ENCODE results near the gene RXRA.

The RXRA gene

DNA sequence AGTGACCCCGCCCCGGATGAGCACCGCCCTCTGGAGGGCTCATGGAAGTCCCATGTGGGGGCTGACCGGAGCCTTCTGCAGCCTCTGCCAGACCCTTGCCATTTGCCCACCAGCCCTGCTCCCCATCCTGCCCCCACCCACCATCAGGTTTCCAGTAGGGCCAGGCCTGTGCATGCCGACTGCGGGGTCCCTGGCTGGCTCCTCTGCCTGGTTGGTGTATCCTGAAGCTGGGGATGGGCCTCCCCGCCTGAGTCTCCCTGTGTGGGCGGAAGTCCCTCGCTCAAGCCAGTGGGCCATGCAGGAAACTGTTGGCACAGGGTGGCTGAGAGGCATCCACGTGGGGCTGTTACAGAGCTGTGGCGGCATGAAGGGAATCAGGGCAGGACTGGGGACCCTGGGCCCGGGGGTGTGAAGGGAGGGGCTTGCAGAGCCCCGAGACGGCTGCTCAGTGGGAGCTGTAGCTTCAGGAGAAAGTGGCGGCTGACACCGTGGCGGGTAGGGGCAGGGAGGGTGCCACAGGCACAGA lies 88.7 kb downstream of the RXRA start:
- DNase-seq (ENCODE audit: low read depth in 2 of 2) = no peak

DNA sequence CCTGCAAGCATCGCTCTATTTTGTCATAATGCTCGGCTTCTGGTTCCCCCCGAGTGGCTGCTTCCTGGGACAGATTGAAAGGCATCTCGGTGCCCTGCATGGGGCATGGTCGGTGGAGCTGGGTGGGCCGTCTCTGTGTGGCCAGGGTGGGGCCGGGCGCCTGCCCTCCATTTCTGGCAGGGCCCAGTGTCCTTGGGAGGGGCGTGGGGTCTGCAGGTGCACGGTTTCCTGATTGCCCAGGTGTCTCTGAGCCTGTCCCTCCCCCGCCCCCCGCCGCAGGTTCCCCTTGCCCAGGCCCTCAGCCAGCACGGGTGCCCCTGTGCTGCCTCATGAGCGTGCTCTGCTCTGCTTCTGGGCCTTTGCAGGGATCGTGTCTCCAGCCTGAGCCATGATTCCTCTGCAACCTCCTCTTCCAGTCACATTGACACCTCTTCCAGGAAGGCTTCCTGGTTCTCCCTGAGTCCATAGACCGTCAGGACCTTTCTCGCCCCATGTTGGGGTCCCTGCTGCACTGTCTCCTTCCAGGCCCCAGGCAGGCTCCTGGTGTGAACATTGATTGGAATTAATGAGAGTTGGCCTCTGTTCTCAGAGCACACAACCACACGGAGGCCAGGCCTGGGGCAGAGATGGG lies 90.2 kb downstream of the RXRA start:
- DNase-seq (ENCODE audit: low read depth in 2 of 2) = no peak

DNA sequence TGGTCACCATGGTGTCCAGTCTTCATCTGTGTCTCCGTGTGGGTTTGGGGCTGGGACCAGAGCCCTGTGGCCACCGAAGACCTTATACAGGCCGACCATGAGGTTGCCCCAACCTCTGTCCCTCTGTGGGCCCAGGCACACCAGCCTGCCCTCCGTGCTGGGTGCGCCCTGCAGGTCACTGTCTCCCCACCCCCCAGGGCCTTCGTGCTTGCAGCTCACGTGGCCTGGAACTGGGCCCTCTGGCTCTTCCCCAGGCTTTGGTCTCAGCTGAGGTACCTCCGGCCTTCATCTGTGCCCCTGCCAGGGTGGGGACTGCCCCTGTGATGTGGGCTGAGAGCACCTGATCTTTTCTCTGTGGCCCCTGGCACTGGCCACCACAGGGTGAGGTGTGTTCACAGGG lies 92.1 kb downstream of the RXRA start:
- DNase-seq (ENCODE audit: low read depth in 2 of 2) = no peak

DNA sequence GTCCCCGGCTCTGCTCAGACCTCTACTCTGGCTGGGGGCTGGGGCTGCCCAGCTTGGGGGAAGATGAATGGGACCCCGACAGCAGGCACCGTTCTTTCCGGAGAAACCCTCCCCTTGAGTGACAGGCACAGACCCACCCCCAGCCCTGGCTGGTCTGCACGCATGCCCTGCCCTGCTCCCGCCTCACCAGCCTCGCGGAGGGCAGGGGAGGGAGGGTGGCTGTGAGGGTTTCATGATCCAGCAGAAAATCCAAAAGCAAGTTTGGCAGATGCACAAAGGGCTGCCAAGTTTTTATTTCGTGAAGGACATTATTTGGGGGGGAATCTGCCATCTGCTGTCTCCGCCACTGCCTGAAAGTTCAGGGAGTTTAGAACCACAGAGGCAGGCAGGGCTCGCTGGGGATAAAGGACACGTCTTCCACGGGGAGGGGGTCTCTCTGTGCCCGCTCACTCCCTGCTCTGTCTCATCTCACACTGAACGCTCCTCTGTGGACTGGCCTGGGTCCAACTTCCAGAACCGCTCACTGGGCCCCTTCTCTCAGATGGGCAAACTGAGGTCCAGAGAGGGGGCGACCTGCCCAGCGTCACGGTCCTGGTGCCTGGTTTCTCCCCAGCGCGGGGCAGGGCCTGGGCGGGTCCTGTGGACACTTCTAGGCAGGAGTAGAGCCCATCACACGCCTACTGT lies 92.9 kb downstream of the RXRA start:
- DNase-seq (ENCODE audit: low read depth in 2 of 2) = no peak

DNA sequence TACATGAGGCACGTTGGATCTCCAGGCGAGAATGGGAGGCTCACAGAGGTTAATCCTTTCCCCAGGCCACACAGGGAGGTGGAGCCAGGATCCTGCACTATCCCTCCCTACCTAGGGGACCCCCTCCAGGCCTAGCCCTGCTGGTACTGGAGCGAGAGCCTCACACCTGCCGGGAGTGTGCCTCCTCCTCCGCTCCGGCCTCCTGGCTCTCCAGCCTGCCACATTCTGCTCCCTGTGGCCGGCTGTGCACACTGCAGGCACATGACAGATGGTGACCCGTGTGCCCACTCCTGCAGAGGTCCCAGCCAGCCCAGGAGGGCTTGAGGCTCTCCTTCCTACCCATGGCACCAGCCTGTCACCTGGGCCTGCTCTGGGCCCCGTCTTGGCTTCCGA lies 93.4 kb downstream of the RXRA start:
- DNase-seq (ENCODE audit: low read depth in 2 of 2) = no peak

DNA sequence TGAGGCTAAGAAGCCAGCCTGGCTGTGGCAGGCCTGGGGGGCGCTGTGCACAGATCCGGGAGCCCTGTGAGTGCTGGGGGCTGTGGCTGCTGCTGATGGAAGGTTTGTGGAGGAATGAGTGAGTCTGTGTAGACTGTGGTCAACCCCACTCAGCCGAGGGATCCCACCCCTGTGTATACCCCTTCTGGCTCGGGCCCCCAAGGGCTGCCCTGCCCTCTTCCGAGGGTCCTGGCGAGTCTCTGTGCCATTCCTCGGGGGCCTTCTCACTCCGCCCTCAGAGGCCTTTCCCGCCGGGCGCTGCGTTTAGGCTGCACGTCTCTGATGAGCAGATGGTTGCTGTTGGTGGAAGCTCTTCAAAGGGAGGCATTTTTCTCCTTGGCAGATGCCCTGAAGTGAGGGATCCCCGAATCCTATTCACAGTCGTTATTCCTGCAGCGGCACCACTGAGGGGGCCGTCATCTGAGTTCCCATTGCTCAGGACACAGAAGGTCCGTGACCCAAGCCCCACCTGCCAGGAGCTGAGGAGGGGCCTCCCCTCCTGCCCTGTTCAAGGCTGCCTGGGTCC lies 94.1 kb downstream of the RXRA start:
- no peak for DNase-seq (ENCODE audit: low read depth in 2 of 2)

DNA sequence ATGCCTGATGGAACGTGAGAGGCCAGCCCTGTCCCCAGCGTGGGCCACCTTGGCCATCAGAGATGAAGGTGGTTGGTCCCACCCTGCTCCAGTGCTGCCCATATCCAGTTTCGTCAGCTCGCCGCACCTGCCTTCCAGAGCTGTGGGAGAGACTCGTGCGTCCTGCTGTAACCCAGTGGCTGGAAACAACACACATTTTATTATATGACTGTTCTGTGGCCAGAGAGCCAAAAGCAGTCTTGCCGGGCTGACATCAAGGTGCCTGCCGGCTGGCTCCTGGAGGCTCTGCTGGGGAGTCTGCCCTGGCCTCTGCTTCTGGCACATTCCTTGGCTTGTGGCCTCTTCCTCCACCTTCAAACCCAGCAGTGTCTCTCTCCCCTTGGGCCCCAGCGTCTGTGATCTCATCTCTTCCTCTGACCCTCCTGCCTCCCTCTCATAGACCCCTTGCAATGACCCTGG lies 94.7 kb downstream of the RXRA start:
- DNase-seq (ENCODE audit: low read depth in 2 of 2) = no peak

DNA sequence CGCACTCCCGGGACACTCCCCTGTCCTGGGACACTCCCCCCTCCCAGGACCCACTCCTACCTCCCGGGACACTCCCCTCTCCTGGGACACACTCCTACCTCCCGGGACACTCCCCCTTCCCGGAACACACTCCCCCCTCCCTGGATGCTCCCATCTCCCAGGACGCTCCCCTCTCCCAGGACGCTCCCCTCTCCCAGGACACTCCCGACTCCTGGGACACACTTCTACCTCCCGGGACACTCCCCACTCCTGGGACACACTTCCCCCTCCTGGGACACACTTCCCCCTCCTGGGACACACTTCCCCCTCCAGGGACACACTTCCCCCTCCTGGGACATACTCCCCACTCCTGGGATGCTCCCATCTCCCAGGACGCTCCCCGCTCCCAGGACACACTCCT lies 95.6 kb downstream of the RXRA start:
- DNase-seq (ENCODE audit: low read depth in 2 of 2) = no peak

DNA sequence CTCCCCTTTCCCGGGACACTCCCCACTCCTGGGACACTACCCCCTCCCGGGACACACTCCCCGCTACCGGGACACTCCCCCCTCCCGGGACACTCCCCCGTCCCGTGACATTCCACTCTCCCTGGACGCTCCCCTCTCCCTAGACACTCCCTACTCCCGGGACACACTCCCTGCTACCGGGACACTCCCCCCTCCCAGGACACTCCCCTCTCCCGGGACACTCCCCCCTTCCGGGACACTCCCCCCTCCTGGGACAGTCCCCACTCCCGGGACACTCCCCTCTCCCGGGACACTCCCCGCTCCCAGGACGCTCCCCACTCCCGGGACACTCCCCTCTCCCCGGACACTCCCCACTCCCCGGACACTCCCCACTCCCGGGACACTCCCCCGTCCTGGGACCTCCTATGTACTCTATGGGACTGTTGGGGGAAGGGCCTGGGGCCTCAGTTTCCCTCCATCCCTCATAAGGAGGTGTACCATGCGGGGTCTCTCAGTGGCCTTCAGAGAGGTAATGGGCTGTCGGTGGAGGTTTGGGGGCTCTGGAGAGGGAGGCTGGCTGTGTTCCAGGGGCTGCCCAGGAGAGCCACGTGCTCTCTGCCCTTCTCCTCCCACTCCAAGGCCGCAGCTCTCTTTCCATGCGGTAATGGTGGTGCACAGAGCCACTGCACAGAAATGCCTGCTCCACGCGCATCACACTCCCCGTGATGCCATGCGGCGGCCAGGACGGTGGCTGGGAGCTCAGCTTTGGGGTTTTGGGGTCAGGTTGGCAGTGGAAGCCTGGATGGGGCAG lies 96.2 kb downstream of the RXRA start:
- no peak for DNase-seq (ENCODE audit: low read depth in 2 of 2)

DNA sequence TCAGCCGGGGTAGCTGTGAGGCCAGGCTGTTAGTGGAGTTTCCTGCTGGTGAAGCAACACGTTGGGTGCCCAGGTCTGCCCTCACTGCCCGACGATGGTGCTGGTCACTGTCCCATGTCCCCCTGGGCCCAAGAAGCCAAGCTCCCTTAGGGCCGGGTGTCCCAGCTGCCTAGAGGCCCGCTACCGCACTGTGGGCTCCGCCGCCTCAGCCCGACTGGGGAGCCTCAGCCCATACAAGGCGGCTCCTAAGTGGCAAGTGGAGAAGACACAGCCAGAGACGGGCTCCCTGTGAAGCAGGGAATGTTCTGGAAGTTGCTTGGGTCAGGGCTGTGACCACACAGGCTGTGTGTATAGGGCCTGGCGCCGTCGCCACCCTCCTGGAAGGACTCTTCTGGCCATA lies 96.9 kb downstream of the RXRA start:
- no peak for DNase-seq (ENCODE audit: low read depth in 2 of 2)

DNA sequence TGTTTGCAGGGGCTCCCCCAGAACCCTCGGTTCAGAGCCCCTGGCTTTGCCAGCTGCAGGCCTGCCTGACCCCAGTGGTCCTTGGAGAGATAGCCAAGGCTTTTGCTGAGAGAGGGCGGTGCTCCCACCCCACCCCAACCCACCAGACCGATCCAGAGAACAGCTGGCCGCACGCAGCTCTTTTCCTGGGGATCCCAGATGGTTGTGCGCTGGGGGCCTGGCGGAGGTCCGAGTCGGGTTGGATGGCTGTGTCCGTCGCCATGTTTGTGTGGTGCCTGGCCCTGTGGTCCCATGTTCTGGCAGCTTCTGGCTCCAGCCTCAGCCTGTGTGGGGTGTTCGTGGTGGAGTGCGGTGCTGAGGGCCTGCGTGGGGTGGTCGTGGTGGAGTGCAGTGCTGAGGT lies 97.5 kb downstream of the RXRA start:
- no peak for DNase-seq (ENCODE audit: low read depth in 2 of 2)

DNA sequence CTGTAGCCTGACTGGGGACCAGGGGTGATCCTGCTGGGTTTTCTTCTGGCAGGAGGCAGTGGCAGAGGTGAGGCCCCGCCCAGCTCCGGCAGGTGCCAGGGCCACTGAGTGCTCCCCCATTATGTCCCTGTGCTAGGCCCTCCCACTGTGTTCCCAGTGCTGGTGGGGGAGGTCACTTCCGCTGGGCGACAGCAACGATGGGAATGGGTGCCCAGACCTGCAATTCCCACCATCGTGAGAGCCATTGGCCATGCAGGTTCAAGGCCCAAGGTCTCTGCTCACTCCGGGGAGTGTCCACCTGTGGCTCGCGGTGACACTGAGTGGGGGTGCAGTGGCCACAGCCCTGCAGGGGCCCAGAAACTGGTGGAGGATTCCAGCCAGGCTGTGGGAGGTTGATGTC lies 98.6 kb downstream of the RXRA start:
- DNase-seq (ENCODE audit: low read depth in 2 of 2) = no peak

DNA sequence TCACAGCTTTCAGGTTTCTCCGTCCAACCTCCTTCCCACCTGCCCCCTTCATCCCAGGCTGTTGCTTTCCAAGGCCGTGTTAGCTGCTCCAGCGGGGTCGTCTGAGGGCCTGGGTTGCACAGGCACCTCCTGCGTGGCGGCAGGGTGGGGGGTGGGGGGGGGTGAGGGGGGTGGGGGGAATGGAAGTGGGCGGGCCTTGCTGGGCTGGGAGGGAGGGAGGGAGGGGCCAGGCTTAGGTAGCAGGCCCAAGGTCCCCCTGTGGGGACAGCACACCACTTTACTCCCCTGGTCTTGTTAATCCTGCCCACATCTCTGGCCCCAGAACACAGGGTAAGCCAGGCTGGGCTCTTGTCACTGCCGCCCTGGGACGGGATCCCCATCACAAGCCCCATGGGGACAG lies 99.1 kb downstream of the RXRA start:
- no peak for DNase-seq (ENCODE audit: low read depth in 2 of 2)

DNA sequence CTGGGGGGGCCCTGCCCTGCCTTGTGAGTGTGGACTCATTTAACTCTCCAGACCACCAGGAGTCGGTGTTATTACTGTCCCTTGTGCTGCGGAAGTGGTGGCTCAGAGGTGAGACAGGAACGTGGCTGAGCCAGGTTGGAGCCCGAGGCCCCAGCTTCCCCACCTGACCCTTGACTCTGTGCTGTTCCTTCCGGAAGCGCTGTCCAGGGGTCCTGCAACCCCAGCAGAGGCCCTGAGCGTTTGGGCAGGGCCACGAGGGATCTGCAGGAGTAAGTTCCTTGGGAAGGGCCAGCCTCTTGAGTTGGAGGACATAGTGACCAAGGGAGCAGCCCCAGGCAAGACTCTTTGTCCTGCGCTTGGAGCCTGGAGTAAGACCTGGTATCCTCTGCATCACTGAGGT lies 99.6 kb downstream of the RXRA start:
- no peak for DNase-seq (ENCODE audit: low read depth in 2 of 2)

DNA sequence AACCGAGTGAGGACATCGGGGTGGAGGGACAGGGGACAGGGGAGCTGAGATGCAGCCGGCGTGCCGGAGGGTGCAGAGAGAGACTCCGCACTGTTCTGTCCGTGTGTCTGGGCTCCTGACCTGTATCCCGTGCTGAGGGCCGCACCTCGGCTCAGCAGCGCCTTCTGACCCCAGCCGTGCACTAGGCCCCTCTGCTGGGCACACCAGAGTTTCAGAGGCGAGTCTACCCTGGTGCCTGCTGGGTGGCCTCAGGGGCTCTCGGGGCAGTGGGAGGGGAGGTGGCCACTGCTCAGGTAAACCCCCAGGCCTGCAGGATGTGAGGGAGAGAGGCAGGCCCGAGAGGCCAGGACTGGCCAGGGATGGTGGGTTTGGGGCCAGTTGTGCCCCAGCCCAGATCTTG lies 100.2 kb downstream of the RXRA start:
- no peak for DNase-seq (ENCODE audit: low read depth in 2 of 2)

DNA sequence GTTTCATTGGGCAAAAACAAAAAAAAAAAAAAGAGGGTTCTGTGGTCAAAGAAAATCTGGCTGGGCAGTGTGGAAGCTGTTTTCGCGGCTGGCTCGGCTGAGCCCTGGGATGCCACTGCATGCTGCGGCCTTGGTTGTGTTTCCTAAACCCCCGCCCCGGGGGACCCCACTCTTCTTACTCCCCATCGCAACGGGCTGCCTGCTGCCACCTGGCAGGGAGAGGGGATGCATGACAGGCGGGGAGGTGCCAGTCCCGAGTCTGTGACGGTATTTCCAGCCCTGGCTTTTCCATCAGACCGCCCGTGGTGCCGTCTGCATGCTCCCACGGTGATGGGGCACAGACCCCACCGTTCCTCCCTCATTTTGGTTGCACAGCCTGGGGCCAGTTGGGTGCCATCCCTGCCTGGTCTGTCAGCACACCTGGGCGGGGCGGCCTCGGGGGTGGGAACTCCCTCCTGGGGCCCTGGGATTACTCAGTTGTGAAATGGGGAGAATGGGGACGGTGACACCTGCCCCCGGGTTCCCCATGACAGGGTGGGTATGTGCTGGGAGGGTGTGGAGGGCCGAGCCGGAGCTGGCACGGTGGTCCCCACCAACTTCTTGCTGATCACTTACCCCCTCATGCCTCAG lies 101.0 kb downstream of the RXRA start:
- DNase-seq (ENCODE audit: low read depth in 2 of 2) = no peak

DNA sequence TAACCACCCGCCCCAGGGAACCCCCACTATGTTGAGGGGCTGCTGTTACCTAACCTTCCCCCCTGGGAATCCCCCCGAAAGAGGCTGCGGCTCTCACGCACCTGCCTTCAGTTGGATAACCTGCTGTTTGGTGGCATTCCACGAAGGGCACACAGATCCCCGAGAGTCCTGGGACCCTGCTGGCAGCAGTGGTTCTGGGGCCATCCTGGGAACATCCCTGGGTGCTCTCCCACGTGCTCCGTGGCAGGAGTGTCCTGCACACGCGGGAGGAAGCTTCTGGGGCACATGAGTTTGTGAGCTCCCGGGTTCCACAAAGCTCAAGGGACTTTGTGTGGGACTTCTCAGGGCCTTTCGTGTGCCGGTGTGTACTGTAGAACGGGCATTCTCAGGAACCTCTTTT lies 102.3 kb downstream of the RXRA start:
- DNase-seq (ENCODE audit: low read depth in 2 of 2) = no peak

DNA sequence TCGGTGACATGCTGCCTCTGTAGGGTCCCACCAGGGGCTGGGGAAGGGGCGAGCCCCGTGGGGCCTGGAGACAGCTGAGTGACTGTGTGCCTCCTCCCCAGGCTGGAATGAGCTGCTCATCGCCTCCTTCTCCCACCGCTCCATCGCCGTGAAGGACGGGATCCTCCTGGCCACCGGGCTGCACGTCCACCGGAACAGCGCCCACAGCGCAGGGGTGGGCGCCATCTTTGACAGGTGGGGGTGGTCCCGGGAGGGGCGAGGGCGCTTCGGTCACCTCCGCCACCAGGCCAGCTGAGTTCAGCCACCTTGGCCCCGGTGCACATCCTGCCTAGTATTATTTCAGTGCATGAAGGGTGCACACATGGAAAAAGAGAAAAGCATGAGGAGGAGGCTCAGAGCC lies 102.8 kb downstream of the RXRA start:
- DNase-seq (ENCODE audit: low read depth in 2 of 2) = no peak

DNA sequence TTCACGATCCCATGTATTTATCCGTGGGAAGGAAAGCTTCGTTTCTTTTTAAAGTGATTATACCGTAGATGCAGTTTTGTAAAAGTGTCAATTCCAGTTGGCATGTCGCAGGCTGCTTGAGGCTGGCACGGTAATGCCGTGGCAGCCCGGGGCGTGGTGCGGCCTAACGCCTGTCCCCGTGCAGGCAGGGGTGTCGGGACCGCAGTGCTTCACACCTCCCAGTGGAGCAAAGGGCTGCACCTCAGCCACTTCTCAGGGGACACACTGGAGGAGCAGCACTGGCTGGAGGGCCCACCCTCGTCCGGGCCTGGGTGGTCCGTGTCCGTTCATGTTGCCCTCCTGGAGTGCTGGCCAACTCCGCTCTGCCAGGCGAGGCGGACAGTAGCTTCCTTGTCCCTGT lies 103.2 kb downstream of the RXRA start:
- DNase-seq (ENCODE audit: low read depth in 2 of 2) = no peak

DNA sequence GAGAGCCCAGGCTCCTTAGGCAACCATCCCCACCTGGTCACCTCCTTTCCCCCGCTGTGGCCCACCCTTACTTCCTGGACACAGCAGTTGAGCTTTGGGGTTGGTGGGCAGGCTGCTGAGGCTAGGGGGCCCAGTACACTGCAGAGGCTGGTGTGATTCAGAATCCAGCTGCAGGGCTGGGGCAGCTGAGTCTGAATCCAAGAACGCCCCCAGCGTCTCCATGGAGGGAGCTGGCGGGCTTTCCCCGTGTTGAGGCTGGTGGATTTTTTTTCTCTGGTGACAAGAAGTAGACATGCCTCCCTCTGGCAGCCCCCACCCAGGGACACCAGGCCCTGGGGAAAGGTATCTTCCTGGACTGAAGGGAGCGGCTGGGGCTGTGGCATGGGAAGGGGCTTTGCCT lies 104.8 kb downstream of the RXRA start:
- DNase-seq (ENCODE audit: low read depth in 2 of 2) = no peak

DNA sequence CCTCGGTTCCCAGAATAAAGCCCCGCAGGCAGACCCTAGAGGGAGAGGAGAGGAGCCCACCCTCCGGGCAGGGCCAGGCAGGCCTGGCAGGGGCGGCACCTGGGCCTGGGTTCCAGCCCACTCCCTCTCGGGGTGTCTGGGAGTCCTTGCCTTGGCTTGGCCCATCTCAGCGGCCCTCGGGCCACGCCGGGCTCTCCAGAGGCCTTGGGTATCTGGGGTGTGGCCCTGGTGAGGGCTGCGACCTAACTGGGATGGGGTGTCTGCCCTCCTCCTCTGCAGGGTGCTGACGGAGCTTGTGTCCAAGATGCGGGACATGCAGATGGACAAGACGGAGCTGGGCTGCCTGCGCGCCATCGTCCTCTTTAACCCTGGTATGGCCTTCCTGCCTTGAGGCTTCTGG lies 105.4 kb downstream of the RXRA start:
- no peak for DNase-seq (ENCODE audit: low read depth in 2 of 2)

DNA sequence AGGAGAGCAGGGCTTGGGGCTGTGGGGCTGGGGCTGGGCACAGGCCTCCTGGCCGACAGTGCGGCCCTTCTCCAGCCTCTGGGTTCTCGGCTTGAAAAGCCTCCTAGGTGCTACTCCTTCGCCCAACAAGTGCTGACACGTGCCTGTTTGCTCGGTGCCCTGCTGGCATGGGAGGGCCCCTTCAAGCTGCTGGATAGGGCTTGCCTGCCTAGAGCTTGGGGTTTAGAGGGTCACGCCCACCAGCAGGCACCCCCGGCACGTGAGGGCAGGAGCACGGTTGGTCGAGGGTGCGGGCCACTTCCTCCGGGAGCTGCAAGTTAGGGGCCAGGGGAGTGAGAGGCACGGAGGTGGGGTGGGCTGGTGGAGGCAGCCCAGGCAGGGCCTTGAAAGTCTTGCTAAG lies 106.2 kb downstream of the RXRA start:
- DNase-seq (ENCODE audit: low read depth in 2 of 2) = no peak
